ELR (cell line): Measurements from ENCODE around the gene HMBS.
"Not testable (repeated sequence)": the region's sequence is repeated elsewhere in the genome, so short reads cannot be mapped to it uniquely, and the experiment has no call there.

Source experiments
- DNase-seq: peaks from one replicate; pipeline ENCODE4 v3.0.0-alpha.2; 2015; ENCODE audit warnings: low read depth

The HMBS gene

GRCh38 chr11:119100994-119101758, 16.5 kb downstream of the HMBS start:
- peak; percentile 62 for DNase-seq

- peak; percentile 98 for DNase-seq
Observed at GRCh38 chr11:119101759-119102423, 17.2 kb downstream of the HMBS start, which contains the start of gene DPAGT1. TSS of gene DPAGT1 (minus strand) at chr11:119101853. CDS start at chr11:119101655, 198 bp downstream.

- DNase-seq: not testable (repeated sequence)
Observed at GRCh38 chr11:119103161-119103664, 18.5 kb downstream of the HMBS start.

DNA sequence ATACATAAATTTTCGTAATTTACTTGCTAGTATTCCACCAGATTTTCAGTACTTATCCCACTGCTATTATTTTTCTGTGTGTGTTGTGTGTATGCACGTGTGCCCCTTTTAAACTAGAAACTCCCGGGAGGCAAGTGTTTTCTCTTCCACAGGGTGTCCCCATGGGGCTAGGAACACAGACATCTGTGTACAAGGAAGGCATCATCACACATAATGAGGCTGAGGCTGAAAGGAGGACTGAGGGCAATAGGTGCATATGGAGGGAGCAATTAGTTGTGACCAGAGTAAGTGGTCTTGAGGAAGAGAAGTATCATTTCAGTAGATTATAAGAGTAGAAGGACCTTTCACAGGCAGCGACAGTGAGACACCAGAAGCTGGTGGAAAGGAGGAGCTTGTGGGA, 19.1 kb downstream of the HMBS start:
- no peak for DNase-seq

DNA sequence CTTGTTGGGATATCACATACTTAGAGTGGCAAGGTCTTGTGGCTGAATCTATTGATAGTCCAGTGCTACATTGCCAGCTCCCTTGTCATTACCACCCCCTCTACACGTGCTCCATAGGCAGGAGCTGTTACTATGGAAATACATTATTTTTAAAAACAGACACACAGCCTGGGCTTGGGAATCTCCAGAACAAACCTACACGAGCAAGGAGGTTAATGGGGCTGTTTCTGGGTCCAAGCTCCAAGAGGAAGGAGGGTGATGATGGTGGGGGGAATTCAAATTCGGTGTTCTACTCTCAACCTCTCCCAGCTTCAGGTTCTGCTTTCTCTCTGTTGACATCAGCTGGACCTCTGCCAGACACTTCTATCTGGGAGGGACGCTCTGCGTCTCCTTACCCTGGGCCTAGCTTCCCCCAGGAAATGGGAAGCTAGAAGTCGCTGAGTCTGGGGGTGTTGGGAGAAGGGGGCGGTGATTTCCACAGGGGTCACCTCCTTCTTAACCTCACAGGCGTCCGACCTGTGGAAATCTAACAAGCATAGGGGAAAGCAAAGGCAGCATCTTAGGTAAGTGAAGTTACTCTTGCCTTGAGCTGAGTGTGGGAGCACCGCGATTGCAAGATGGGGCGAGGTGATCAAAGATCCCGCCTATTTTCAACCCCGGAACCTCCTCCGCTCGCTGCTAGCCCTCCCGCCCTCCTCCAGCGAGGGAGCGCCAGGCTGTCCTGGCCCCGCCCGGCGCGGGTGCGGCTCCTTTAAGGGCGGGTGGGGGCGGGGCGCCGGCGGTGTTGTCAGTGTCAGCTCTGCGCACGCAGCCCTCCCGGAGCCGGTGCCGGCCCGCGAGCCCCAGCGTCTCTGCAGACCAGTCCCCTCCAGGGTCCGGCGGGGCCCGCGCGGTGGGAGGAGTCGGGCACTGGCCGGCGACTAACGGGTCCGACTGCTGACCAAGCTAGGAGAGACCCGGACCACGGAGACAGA, 22.2 kb downstream of the HMBS start, which contains the start of gene C2CD2L:
C2CD2L (plus strand) TSS at position 781 of the 974 bp plus-strand sequence. CDS start 398 bp downstream, outside the sequence.
- DNase-seq: peak; percentile 94

DNA sequence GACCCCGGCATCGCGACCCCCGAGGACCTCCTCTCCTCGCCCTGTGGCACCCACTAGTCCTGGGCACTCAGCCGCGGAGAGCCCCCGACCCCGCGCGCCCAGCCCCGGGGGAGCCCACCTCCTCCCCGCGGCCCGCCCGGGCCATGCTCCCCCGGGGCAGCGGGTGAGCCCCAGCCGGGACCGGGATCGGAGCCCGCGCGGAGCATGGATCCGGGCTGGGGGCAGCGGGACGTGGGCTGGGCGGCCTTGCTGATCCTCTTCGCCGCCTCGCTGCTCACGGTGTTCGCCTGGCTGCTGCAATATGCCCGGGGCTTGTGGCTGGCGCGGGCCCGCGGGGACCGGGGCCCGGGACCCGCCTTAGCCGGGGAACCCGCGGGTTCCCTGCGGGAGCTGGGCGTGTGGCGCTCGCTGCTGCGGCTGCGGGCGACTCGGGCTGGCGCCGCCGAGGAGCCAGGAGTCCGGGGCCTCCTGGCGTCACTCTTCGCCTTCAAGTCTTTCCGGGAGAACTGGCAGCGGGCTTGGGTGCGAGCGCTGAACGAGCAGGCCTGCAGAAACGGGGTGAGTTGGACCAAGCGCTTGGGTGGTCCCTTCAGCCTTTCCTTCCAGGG, 23.0 kb downstream of the HMBS start:
- peak; percentile 22 for DNase-seq

DNA sequence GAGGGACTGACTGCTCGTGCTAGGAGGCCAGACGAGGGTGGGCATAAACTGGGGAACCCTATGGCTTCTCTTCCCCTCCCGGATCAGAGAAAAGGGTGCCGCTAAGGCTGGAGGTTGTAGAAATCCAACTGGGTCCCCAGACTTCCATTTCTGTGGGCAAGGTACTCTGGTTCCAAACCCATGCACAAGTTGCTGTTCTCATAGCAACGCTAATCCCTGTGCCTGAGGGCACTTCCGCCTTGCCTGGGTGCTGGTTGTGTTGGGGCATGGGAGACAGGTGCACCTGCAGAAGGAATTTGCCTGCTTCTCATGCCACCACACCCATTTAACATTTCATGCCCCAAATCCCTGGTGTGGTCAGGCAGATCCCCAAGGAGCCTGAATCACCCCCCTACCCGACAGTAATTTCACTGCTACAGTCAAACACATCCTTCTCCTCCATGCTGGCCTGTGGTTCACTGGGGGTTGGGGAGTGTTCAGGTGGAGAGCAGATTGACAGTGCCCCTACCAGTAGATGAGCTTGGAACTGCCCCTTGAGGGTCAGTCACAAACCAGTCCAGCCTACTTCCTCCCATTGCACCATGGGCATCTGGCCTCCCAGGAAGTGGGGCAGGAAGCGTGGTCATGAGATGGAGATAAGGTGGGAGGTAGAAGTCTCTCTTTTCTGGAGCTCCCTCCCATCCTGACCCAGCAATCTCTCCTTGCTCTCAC, 23.6 kb downstream of the HMBS start:
- DNase-seq: peak; percentile 60

GRCh38 chr11:119108857-119109221, 24.2 kb downstream of the HMBS start:
- no peak for DNase-seq

- DNase-seq: no peak
Observed at GRCh38 chr11:119109843-119110242, 25.2 kb downstream of the HMBS start.

DNA sequence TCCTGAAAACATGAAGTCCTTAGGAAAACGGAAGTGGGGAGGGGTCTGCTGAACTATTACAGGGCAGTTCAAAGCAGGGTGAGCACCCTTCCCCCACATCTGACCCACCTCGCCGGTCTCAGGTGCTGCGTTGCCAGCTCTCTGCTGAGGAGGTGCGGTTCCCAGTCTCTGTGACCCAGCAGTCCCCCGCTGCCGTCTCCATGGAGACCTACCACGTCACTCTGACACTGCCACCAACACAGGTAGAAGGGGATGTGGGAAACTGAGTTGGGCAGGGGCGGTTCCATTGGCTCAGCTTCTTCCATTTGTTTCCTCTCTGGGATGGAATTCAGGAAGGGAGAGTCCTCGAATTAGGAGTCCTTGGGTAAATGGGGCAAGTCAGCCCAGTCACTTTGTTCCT, 25.8 kb downstream of the HMBS start:
- DNase-seq: no peak

DNA sequence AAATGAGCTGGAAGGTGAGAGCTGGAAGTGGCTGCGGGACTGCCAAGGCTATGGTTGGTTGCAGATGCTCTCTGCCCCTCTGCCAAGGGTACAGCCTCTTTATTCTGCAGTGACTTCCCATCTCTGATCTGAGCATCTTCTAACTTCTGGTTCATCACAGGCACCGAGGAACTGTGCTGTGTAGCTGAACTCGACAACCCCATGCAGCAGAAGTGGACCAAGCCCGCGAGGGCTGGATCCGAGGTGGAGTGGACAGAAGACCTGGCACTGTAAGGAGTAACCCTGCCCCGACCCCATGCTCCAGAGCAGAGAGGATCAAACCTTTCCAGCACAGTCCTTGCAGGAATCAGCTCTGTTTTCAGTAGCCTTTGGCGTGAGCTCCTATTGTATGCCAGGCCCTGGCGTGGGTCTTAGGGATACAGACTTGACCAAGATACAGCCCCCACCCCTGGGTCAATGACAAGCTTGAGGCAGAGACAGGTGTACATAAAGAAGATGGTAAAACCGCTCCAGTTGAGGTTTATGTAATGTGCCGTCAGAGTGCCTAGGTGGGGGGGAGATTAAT, 26.8 kb downstream of the HMBS start:
- DNase-seq: no peak

- DNase-seq: no peak
Observed at GRCh38 chr11:119112314-119113020, 27.8 kb downstream of the HMBS start.

DNA sequence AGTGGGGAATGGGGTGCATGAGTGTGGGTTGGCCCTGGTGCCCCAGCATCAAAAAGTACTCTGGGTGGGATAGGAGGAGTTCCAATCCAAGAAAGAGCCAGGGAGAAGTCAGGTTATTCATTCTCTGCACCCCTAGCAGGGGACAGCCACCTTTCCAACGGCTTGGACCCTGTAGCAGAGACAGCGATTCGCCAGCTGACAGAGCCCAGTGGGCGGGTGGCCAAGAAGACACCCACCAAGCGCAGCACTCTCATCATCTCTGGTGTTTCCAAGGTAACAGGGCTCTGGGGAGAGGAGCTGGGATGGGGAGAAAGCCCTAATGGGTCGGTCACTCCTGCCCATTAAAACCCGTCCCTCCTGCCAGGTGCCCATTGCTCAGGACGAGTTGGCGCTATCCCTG, 29.0 kb downstream of the HMBS start:
- no peak for DNase-seq

DNA sequence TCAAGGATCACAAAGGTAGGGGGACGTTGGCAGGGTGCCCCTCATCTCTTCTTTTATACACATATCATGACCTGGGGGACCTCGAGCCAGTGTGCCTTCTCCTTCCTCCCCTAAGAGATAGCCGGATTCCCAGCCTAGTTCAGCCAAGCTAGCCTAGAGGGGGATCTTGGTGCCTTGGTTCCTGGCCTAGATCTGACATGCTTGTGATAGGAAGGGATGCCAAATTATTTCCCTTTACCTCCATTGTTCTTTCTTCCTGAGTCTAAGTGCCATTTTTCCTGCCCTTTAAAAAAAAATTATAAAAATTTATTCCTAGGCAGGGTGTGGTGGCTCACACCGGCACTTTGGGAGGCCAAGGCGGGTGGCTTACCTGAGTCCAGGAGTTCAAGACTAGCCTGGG, 29.7 kb downstream of the HMBS start:
- no peak for DNase-seq

DNA sequence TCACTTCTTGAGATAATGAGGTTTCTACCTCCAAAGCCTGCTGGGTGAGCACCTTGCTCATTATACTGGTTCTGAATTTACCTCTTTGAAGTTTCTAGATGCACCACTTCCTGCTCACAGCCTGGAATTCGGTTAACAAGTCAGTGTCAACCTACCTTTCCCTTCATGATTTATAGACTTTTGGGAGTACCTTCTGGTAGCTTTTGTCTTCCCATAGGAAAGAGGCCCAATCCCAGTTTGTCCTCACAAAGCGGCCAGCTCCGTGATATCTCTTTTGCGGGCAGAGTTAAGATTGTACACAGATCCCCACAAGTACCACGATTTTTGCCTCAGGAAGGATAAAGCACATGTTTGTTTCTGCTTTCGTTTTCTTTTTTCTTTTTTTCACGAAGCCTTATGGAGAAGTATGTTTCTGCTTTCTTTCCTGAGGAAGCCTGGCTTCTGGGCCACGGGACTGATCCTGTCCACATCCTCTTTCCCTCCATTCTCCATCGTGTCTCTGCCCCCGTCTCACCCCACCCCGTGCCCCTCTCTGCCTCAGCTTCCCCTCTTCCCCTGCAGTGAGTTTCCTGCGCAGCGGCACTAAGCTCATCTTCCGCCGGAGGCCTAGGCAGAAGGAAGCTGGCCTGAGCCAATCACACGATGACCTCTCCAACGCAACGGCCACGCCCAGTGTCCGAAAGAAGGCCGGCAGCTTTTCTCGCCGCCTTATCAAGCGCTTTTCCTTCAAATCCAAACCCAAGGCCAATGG, 31.0 kb downstream of the HMBS start:
- DNase-seq: no peak

DNA sequence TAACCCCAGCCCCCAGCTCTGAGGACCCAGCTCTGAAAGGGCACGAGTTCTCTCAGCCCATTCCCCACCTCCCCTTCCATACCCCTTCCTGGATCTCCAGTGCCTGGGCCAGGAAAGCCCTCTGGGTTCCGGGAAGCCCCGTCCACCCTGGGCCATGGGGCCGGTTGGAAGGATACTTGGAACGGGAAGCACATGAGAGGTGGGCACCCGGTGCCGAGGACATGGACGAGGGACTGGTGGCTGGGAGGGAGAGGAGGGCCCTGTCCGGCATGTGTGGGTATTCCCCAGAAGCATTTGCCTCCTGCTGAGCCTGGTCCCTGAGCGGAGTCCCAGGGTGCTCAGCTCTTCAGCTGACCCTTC, 31.5 kb downstream of the HMBS start:
- no peak for DNase-seq

DNA sequence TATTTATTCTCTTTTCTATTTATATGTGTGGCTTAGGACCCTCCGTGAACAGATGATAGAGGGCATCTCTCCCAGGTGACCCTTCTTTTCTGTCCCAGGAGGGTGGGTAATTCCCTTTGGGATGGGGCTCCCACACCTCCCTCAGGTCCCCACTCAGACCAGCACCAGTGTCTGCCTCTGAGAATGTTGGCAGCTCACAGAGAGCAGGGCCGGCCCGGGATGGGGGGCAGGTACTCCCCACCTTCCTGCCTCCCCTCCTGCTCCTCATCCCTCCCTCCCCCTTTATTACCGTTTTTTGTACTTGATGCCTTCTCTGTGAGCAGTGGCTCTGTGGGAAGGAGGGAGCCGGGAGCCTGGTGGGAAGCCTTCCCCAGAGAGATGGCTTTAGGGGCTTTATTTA, 31.9 kb downstream of the HMBS start:
- no peak for DNase-seq

- DNase-seq: no peak
Observed at GRCh38 chr11:119117004-119117706, 32.5 kb downstream of the HMBS start.

DNA sequence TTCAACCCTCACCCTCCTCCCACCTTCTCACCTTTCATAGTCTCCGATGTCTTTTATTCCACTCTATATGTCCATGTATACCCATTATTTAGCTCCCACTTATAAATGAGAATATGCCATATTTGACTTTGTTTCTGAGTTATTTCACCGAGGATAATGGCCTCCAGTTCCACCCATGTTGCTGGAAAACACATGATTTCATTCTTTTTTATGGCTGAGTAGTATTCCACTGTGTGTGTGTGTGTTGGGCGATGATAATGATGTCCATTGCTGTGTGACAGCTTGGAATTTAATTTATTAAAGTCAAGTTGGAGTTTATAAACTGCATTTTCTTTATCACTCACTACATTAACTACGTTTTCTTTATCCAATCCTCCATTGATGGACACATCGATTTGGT, 33.5 kb downstream of the HMBS start:
- DNase-seq: no peak
